Stimulated activated CD4-positive, alpha-beta T cell treated with anti-CD3 and anti-CD28 coated beads, Interleukin-1b, Interleukin-23, amount 100 ng/mL, for 48 hours (primary cell): Measurements from ENCODE around the gene PEAK3.

ENCODE experiments used
- DNase-seq: peaks from one replicate; pipeline ENCODE4 v3.0.0-alpha.2; 2020

PEAK3 gene

GRCh38 chr19:2249010-2249866, 32.7 kb downstream of the PEAK3 start, which contains the start of gene AMH:
Gene AMH, plus strand, starts transcription at chr19:2249323. Its CDS starts 10 bp downstream, at chr19:2249333.
- DNase-seq: no peak

- DNase-seq: no peak
Observed at GRCh38 chr19:2248136-2249009, 33.6 kb downstream of the PEAK3 start.

- no peak for DNase-seq
Observed at GRCh38 chr19:2247433-2248101, 34.4 kb downstream of the PEAK3 start.

GRCh38 chr19:2246801-2247361, 35.1 kb downstream of the PEAK3 start:
- no peak for DNase-seq

- DNase-seq: no peak
Observed at GRCh38 chr19:2246014-2246620, 35.9 kb downstream of the PEAK3 start.

GRCh38 chr19:2245273-2245672, 36.7 kb downstream of the PEAK3 start:
- no peak for DNase-seq

- DNase-seq: no peak
Observed at GRCh38 chr19:2244486-2244885, 37.5 kb downstream of the PEAK3 start.

- no peak for DNase-seq
Observed at GRCh38 chr19:2244125-2244411, 37.9 kb downstream of the PEAK3 start.

GRCh38 chr19:2243274-2244124, 38.5 kb downstream of the PEAK3 start:
- no peak for DNase-seq

GRCh38 chr19:2242816-2243215, 39.2 kb downstream of the PEAK3 start:
- no peak for DNase-seq

GRCh38 chr19:2242092-2242537, 39.9 kb downstream of the PEAK3 start:
- DNase-seq: no peak

- DNase-seq: no peak
Observed at GRCh38 chr19:2240881-2241760, 40.9 kb downstream of the PEAK3 start.

- no peak for DNase-seq
Observed at GRCh38 chr19:2239771-2240770, 41.9 kb downstream of the PEAK3 start.

GRCh38 chr19:2239173-2239572, 42.8 kb downstream of the PEAK3 start:
- no peak for DNase-seq

- no peak for DNase-seq
Observed at GRCh38 chr19:2237869-2238153, 44.2 kb downstream of the PEAK3 start.

GRCh38 chr19:2237051-2237868, 44.7 kb downstream of the PEAK3 start:
- DNase-seq: no peak

- peak; percentile 99 for DNase-seq
Observed at GRCh38 chr19:2236314-2237050, 45.5 kb downstream of the PEAK3 start, which contains the start of the genes PLEKHJ1 and SF3A2. Gene PLEKHJ1, minus strand, starts transcription at chr19:2236329. Its CDS starts 81 bp downstream, at chr19:2236248. Gene SF3A2, plus strand, starts transcription at chr19:2236824. Its CDS starts 6,595 bp downstream, at chr19:2243419.

- no peak for DNase-seq
Observed at GRCh38 chr19:2236064-2236313, 46.0 kb downstream of the PEAK3 start.
